H9 (cell line): ENCODE results near the gene RNF213. TPM values are rescaled to one million over a fixed set of nuclear protein-coding genes. Genes with fewer than 3 reads are reported as not detected.

Experiments
- DNase-seq: peaks from one replicate; pipeline ENCODE4 v3.0.0-alpha.2; 2017
- H2AFZ ChIP-seq: one replicate; pipeline ENCODE4 v1.6.1; 2013; ENCODE audit warnings: mild to moderate bottlenecking, low read length, control low read depth, moderate library complexity
- H2AK5ac ChIP-seq: 2 replicates; pipeline ENCODE4 v1.6.1; 2013; ENCODE audit warnings: low read length, control low read depth, mixed read lengths; ENCODE audit not compliant: insufficient read length
- H2BK120ac ChIP-seq: one replicate; pipeline ENCODE4 v1.6.1; 2013; ENCODE audit warnings: low read depth, mild to moderate bottlenecking, low read length, control low read depth, inconsistent platforms; ENCODE audit not compliant: poor library complexity, severe bottlenecking
- H2BK12ac ChIP-seq: 2 replicates; pipeline ENCODE4 v1.6.1; 2013; ENCODE audit warnings: low read length, control low read depth, mixed read lengths, low read depth; ENCODE audit not compliant: insufficient read length
- H2BK15ac ChIP-seq: 2 replicates; pipeline ENCODE4 v1.6.1; 2013; ENCODE audit warnings: low read depth, low read length, control low read depth
- H2BK20ac ChIP-seq: one replicate; pipeline ENCODE4 v1.6.1; 2013; ENCODE audit warnings: low read depth, mild to moderate bottlenecking, low read length, control low read depth, inconsistent platforms; ENCODE audit not compliant: poor library complexity, severe bottlenecking
- H2BK5ac ChIP-seq: 2 replicates; pipeline ENCODE4 v1.6.1; 2013; ENCODE audit warnings: low read length, control low read depth, mixed read lengths; ENCODE audit not compliant: insufficient read length
- H3K14ac ChIP-seq: 2 replicates; pipeline ENCODE4 v1.6.1; 2013; ENCODE audit warnings: low read length, control low read depth; ENCODE audit not compliant: insufficient read depth
- H3K18ac ChIP-seq: 2 replicates; pipeline ENCODE4 v1.6.1; 2013; ENCODE audit warnings: low read depth, mild to moderate bottlenecking, mixed read lengths, low read length, control low read depth; ENCODE audit not compliant: insufficient read length
- H3K23ac ChIP-seq: 2 replicates; pipeline ENCODE4 v1.6.1; 2013; ENCODE audit warnings: low read length, control low read depth, mixed read lengths, low read depth; ENCODE audit not compliant: insufficient read length
- H3K23me2 ChIP-seq: 2 replicates; pipeline ENCODE4 v1.6.1; 2013; ENCODE audit warnings: low read depth, mild to moderate bottlenecking, mixed read lengths, low read length, control low read depth; ENCODE audit not compliant: insufficient read length, poor library complexity, severe bottlenecking
- H3K27ac ChIP-seq: 2 replicates; pipeline ENCODE4 v1.5.1; 2013; ENCODE audit warnings: low read length, control low read depth, mixed read lengths, low read depth; ENCODE audit not compliant: insufficient read length
- H3K27me3 ChIP-seq: 2 replicates; pipeline ENCODE4 v1.6.1; 2013; ENCODE audit warnings: low read length, control low read depth, inconsistent platforms; ENCODE audit not compliant: insufficient read depth
- H3K4ac ChIP-seq: 2 replicates; pipeline ENCODE4 v1.6.1; 2013; ENCODE audit warnings: low read depth, mild to moderate bottlenecking, control low read depth, inconsistent platforms, low read length, moderate library complexity
- H3K4me1 ChIP-seq: 2 replicates; pipeline ENCODE4 v1.6.1; 2013; ENCODE audit warnings: low read length, control low read depth, inconsistent platforms; ENCODE audit not compliant: insufficient read depth
- H3K4me2 ChIP-seq: 2 replicates; pipeline ENCODE4 v1.6.1; 2013; ENCODE audit warnings: low read length, control low read depth, mixed read lengths; ENCODE audit not compliant: insufficient read length, insufficient read depth
- H3K56ac ChIP-seq: 2 replicates; pipeline ENCODE4 v1.6.1; 2013; ENCODE audit warnings: low read depth, mild to moderate bottlenecking, mixed read lengths, low read length, control low read depth; ENCODE audit not compliant: insufficient read length
- H3K79me1 ChIP-seq: 2 replicates; pipeline ENCODE4 v1.6.1; 2013; ENCODE audit warnings: low read depth, mild to moderate bottlenecking, moderate library complexity, low read length, control low read depth, inconsistent platforms; ENCODE audit not compliant: insufficient read depth, poor library complexity, severe bottlenecking
- H3K79me2 ChIP-seq: 2 replicates; pipeline ENCODE4 v1.6.1; 2013; ENCODE audit warnings: low read length, control low read depth, inconsistent platforms; ENCODE audit not compliant: insufficient read depth
- H3K9ac ChIP-seq: 2 replicates; pipeline ENCODE4 v1.6.1; 2013; ENCODE audit warnings: low read length, control low read depth, mixed read lengths; ENCODE audit not compliant: insufficient read length; ENCODE audit errors: extremely low read depth
- H3K9me3 ChIP-seq: one replicate; pipeline ENCODE4 v1.6.1; 2013; ENCODE audit warnings: low read depth, low read length, inconsistent platforms; ENCODE audit not compliant: control insufficient read depth
- H3T11ph ChIP-seq: one replicate; pipeline ENCODE4 v1.6.1; 2013; ENCODE audit warnings: mild to moderate bottlenecking, low read length, control low read depth, inconsistent platforms
- H4K20me1 ChIP-seq: one replicate; pipeline ENCODE4 v1.6.1; 2013; ENCODE audit not compliant: control insufficient read depth, insufficient read length, insufficient read depth
- H4K5ac ChIP-seq: 2 replicates; pipeline ENCODE4 v1.6.1; 2013; ENCODE audit warnings: low read depth, mild to moderate bottlenecking, mixed read lengths, low read length, control low read depth; ENCODE audit not compliant: insufficient read length
- H4K8ac ChIP-seq: replicated peaks from 2 replicates; pipeline ENCODE4 v1.6.1; 2013; ENCODE audit warnings: low read length, control low read depth, mixed read lengths, low read depth; ENCODE audit not compliant: insufficient read length
- H4K91ac ChIP-seq: 2 replicates; pipeline ENCODE4 v1.6.1; 2013; ENCODE audit warnings: low read depth, mild to moderate bottlenecking, moderate library complexity, mixed read lengths, low read length, control low read depth; ENCODE audit not compliant: insufficient read length
- H3K27ac Mint-ChIP-seq, 3 experiments: 2 replicates in 2 of 3; 3 replicates in 1 of 3; pipeline ENCODE4 v1.8.0; 2020 to 2021; ENCODE audit warnings: mixed read lengths in 3 of 3, mild to moderate bottlenecking in 1 of 3, moderate library complexity in 1 of 3
- H3K27me3 Mint-ChIP-seq: 2 replicates; pipeline ENCODE4 v1.8.0; 2021; ENCODE audit warnings: low read depth, mild to moderate bottlenecking, moderate library complexity, mixed read lengths
- H3K36me3 Mint-ChIP-seq, 3 experiments: 2 replicates in 2 of 3; 3 replicates in 1 of 3; pipeline ENCODE4 v1.8.0; 2020 to 2021; ENCODE audit warnings: low read depth in 3 of 3, mixed read lengths in 3 of 3; ENCODE audit not compliant: insufficient read depth in 1 of 3
- H3K4me1 Mint-ChIP-seq, 2 experiments: 2 replicates each; pipeline ENCODE4 v1.8.0; 2020; ENCODE audit warnings: mixed read lengths in 2 of 2
- H3K4me3 Mint-ChIP-seq, 2 experiments: 2 replicates in 1 of 2; 3 replicates in 1 of 2; pipeline ENCODE4 v1.8.0; 2020 to 2021; ENCODE audit warnings: mild to moderate bottlenecking in 2 of 2, mixed read lengths in 2 of 2, moderate library complexity in 1 of 2
- H3K9me3 Mint-ChIP-seq, 2 experiments: 2 replicates in 1 of 2; 3 replicates in 1 of 2; pipeline ENCODE4 v1.8.0; 2020; ENCODE audit warnings: mild to moderate bottlenecking in 2 of 2, mixed read lengths in 2 of 2, moderate library complexity in 1 of 2
- WGBS: extraction: QIAGEN DNeasy Blood & Tissue Kit; methylation state at CpG from one replicate; pipeline ENCODE4 v1.1.7; 2013; ENCODE audit warnings: missing lambda C conversion rate, low lambda C conversion rate, mixed read lengths; ENCODE audit not compliant: insufficient read length; ENCODE audit errors: extremely low coverage; 5-methylcytosine and 5-hydroxymethylcytosine counted together
- total RNA-seq: library from RNA; stranded (reverse); gene quantifications from 2 replicates; pipeline ENCODE4 v1.2.1, GENCODE V29; 2021
- TF ChIP-seq, protein P1 (sequence below): fragments of 200-600 bp; sonication (generic); conservative IDR thresholded peaks from 3 replicates; pipeline ENCODE4 v1.8.0; 2021; ENCODE audit warnings: antibody characterized with exemption, mild to moderate bottlenecking

RNF213 gene
- total RNA-seq, 1 experiment from 2014 or later = 34.3 TPM

DNA sequence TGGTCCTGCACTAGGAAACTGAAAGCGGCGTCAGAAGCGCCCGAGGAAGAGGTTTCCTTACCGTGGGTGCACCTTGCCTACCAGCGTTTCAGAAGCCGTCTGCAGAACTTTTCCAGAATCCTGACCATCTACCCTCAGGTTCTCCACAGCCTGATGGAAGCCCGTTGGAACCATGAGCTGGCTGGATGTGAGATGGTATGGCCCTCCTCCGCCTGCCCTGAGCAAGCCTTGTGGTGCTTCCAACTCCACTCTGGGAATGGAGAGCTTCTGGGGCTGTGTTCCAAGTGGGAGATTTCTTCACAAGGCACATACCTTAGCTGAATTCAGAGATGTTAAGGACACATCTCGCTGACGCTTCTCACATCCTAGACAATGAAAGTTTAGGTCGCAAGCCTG lies 102.5 kb downstream of the RNF213 start:
- WGBS = no CpG with 5 or more reads among the region's 12 CpGs

More for the DNA sequence above, 102.5 kb downstream of the RNF213 start:
- no peak overlapping the region for H3K4me3 Mint-ChIP-seq
- H3K9me3 ChIP-seq = no peaks in the 10 kb centered on the region
- no peaks in the 10 kb centered on the region for H3K27me3 Mint-ChIP-seq
- H3K4ac ChIP-seq = no peak overlapping the region
- H3K23ac ChIP-seq = no peak overlapping the region
- H2BK5ac ChIP-seq = no peak overlapping the region
- no peak overlapping the region for H3K27ac ChIP-seq
- no peaks in the 10 kb centered on the region for H3K9me3 Mint-ChIP-seq
- TF ChIP-seq, protein P1, sequence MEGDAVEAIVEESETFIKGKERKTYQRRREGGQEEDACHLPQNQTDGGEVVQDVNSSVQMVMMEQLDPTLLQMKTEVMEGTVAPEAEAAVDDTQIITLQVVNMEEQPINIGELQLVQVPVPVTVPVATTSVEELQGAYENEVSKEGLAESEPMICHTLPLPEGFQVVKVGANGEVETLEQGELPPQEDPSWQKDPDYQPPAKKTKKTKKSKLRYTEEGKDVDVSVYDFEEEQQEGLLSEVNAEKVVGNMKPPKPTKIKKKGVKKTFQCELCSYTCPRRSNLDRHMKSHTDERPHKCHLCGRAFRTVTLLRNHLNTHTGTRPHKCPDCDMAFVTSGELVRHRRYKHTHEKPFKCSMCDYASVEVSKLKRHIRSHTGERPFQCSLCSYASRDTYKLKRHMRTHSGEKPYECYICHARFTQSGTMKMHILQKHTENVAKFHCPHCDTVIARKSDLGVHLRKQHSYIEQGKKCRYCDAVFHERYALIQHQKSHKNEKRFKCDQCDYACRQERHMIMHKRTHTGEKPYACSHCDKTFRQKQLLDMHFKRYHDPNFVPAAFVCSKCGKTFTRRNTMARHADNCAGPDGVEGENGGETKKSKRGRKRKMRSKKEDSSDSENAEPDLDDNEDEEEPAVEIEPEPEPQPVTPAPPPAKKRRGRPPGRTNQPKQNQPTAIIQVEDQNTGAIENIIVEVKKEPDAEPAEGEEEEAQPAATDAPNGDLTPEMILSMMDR = no peak
- H3T11ph ChIP-seq = no peak overlapping the region
- H2BK12ac ChIP-seq = no peak overlapping the region
- no peak overlapping the region for H2BK20ac ChIP-seq
- no peaks in the 10 kb centered on the region for H3K4me1 ChIP-seq
- no peak overlapping the region for H3K9ac ChIP-seq
- H3K14ac ChIP-seq = no peak overlapping the region
- no peaks in the 10 kb centered on the region for H3K79me2 ChIP-seq
- no peaks in the 10 kb centered on the region for H3K27me3 ChIP-seq
- H4K5ac ChIP-seq = no peak overlapping the region
- no peaks in the 10 kb centered on the region for H3K4me1 Mint-ChIP-seq
- H3K18ac ChIP-seq = no peak overlapping the region
- H3K36me3 Mint-ChIP-seq = peaks cover 29 to 80% (median 59%) of the 10 kb centered on the region in 3 experiments
- no peak overlapping the region for H2AK5ac ChIP-seq
- no peak overlapping the region for H3K56ac ChIP-seq
- no peak overlapping the region for H2BK120ac ChIP-seq
- H4K91ac ChIP-seq = no peak overlapping the region
- H2AFZ ChIP-seq = no peak overlapping the region
- H4K8ac ChIP-seq = no peak overlapping the region
- no peak for DNase-seq
- no peaks in the 10 kb centered on the region for H4K20me1 ChIP-seq
- no peaks in the 10 kb centered on the region for H3K79me1 ChIP-seq
- no peaks in the 10 kb centered on the region for H3K23me2 ChIP-seq
- no peak overlapping the region for H3K4me2 ChIP-seq
- no peak overlapping the region for H2BK15ac ChIP-seq
- H3K27ac Mint-ChIP-seq = no peak overlapping the region
